Transverse colon (tissue), 4 donors: Measurements from ENCODE around the gene SLIT3. TPM values are rescaled to one million over a fixed set of nuclear protein-coding genes. Genes with fewer than 3 reads are reported as not detected.

Experiments used
- DNase-seq: peaks from one replicate; pipeline ENCODE4 v3.0.0-alpha.2; 2019
- H3K27ac ChIP-seq, 4 donors: fragments of 200-600 bp; sonication (generic); 2 replicates each; pipeline ENCODE4 v1.5.1; 2016 to 2018; ENCODE audit warnings: inconsistent platforms in 4 of 4
- H3K27me3 ChIP-seq: fragments of 200-600 bp; sonication (generic); 2 replicates; pipeline ENCODE4 v1.5.1; 2017; ENCODE audit warnings: inconsistent platforms
- H3K36me3 ChIP-seq, 4 donors: fragments of 200-600 bp; sonication (generic); 2 replicates each; pipeline ENCODE4 v1.5.1; 2017 to 2019; ENCODE audit warnings: inconsistent platforms in 4 of 4
- H3K4me1 ChIP-seq, 4 donors: fragments of 200-600 bp; sonication (generic); 2 replicates each; pipeline ENCODE4 v1.5.1; 2017 to 2020; ENCODE audit warnings: inconsistent platforms in 4 of 4
- H3K4me3 ChIP-seq, 4 donors: fragments of 200-600 bp; sonication (generic); 1 replicate in 1 of 4; 2 replicates in 3 of 4; pipeline versions ENCODE4 v1.5.1 to v1.6.1; 2017 to 2019; ENCODE audit warnings: inconsistent platforms in 4 of 4
- H3K9me3 ChIP-seq, 2 donors: fragments of 200-600 bp; sonication (generic); 2 replicates each; pipeline ENCODE4 v1.5.1; 2017 to 2019; ENCODE audit warnings: inconsistent platforms in 2 of 2
- CTCF ChIP-seq, 5 experiments: fragments of 200-600 bp in 3 of 5; fragments of 450-650 bp in 2 of 5; sonication (generic) in 3 of 5; IDR thresholded peaks; 1 replicate in 2 of 5; 2 replicates in 3 of 5; pipeline ENCODE4 v1.5.1; 2016 to 2017; ENCODE audit warnings: antibody characterized with exemption in 5 of 5, inconsistent platforms in 3 of 5, mild to moderate bottlenecking in 2 of 5, moderate library complexity in 1 of 5
- EP300 ChIP-seq: sonication (generic); formaldehyde crosslinking; IDR thresholded peaks from one replicate; pipeline ENCODE4 v1.6.1; 2017; ENCODE audit warnings: antibody characterized with exemption, low read depth
- POLR2A ChIP-seq: fragments of 450-650 bp; IDR thresholded peaks from one replicate; pipeline ENCODE4 v1.6.1; 2016; ENCODE audit warnings: antibody characterized with exemption, mild to moderate bottlenecking, moderate library complexity
- POLR2AphosphoS5 ChIP-seq, 3 donors: sonication (generic); formaldehyde crosslinking; IDR thresholded peaks; one replicate each; pipeline ENCODE4 v1.6.1; 2016; ENCODE audit warnings: antibody characterized with exemption in 3 of 3
- WGBS, 2 donors: methylation state at CpG; one replicate each; pipeline ENCODE4 v1.1.5; 2018; ENCODE audit warnings: low coverage in 1 of 2; 5-methylcytosine and 5-hydroxymethylcytosine counted together
- in situ Hi-C, 4 donors: fragments of 200-750 bp; cut with MboI; loops; one replicate each; pipeline versions ENCODE4 v1.15.0 to v1.15.1; 2017; ENCODE audit warnings: low sequenced_read_pairs in 3 of 4, low pct_ligation_motif_present in 1 of 4, low pct_unique_long_range_greater_than_20kb in 1 of 4
- intact Hi-C: fragments of 100-400 bp; cut with DNase I; formaldehyde crosslinking; loops from one replicate; pipeline ENCODE4 v1.15.1; 2023; ENCODE audit warnings: low total_unique reads
- total RNA-seq, 4 donors: library from RNA; depleted of rRNA; stranded (reverse); fragments of >200 nt; gene quantifications; one replicate each; pipeline ENCODE4 v1.1.0, GENCODE V29; 2016

The SLIT3 gene
- total RNA-seq, 4 donors from 2014 or later, result 6.7 to 60.5 (median 9.6) TPM

- 75 to 92% methylated on average over 3 of the region's 3 CpGs for WGBS, 2 donors
- no peak for DNase-seq
- H3K36me3 ChIP-seq, result no peaks in the 10 kb centered on the region
- in situ Hi-C loops (no loop called here), intact Hi-C loops (no loop called here)
- H3K4me3 ChIP-seq, result no peak overlapping the region
- H3K27ac ChIP-seq, result no peak overlapping the region
- no peaks in the 10 kb centered on the region for H3K4me1 ChIP-seq
- no peaks in the 10 kb centered on the region for H3K9me3 ChIP-seq
- no peak for TF ChIP-seq POLR2AphosphoS5 (IDR thresholded peaks at IDR 0.05)
- no peak for TF ChIP-seq POLR2A
- no peaks in the 10 kb centered on the region for H3K27me3 ChIP-seq
These were observed 463.1 kb downstream of the SLIT3 start for GRCh38 chr5:168837852-168838251.

GRCh38 chr5:168836603-168837231 is 464.2 kb downstream of the SLIT3 start:
- in situ Hi-C loops, result no loop called here
- H3K36me3 ChIP-seq, result no peaks in the 10 kb centered on the region
- H3K27ac ChIP-seq, result no peak overlapping the region
- intact Hi-C loops, result no loop called here
- no peak overlapping the region for H3K4me3 ChIP-seq
- no peaks in the 10 kb centered on the region for H3K9me3 ChIP-seq
- H3K27me3 ChIP-seq, result no peaks in the 10 kb centered on the region
- DNase-seq, result no peak
- WGBS, 2 donors, result 53 to 73% methylated on average over 7 of the region's 7 CpGs
- TF ChIP-seq EP300 (no peak), POLR2A (no peak), POLR2AphosphoS5 (IDR thresholded peaks at IDR 0.05) (no peak), CTCF (IDR thresholded peaks at IDR 0.05) (no peak)
- H3K4me1 ChIP-seq, result no peaks in the 10 kb centered on the region

- H3K27me3 ChIP-seq, result no peaks in the 10 kb centered on the region
- H3K4me3 ChIP-seq, result no peak overlapping the region
- H3K4me1 ChIP-seq, result no peaks in the 10 kb centered on the region
- H3K36me3 ChIP-seq, result no peaks in the 10 kb centered on the region
- H3K27ac ChIP-seq, result no peak overlapping the region
- TF ChIP-seq POLR2AphosphoS5 (IDR thresholded peaks at IDR 0.05) (no peak), CTCF (IDR thresholded peaks at IDR 0.05) (no peak), POLR2A (no peak), EP300 (no peak)
- no peak for DNase-seq
- intact Hi-C loops, result no loop called here
- in situ Hi-C loops, result no loop called here
- WGBS, 2 donors, result 50 to 72% methylated on average over 3 to 4 of the region's 4 CpGs
- no peaks in the 10 kb centered on the region for H3K9me3 ChIP-seq
These were observed 467.0 kb downstream of the SLIT3 start for GRCh38 chr5:168833936-168834335.

GRCh38 chr5:168833383-168833782 is 467.6 kb downstream of the SLIT3 start:
- whole genome bisulfite sequencing, 2 donors, result 21 to 28% methylated on average over 2 to 3 of the region's 3 CpGs
- DNase-seq, result no peak
- Histone ChIP-seq H3K4me1 (no peaks in the 10 kb centered on the region), H3K4me3 (no peak overlapping the region), H3K36me3 (no peaks in the 10 kb centered on the region), H3K27me3 (no peaks in the 10 kb centered on the region), H3K27ac (no peak overlapping the region), H3K9me3 (no peaks in the 10 kb centered on the region)
- TF ChIP-seq POLR2A (no peak), CTCF (IDR thresholded peaks at IDR 0.05) (no peak), POLR2AphosphoS5 (IDR thresholded peaks at IDR 0.05) (no peak)
- in situ Hi-C loops, result no loop called here
- intact Hi-C loops, result no loop called here

- H3K27me3 ChIP-seq, result no peaks in the 10 kb centered on the region
- no peaks in the 10 kb centered on the region for H3K9me3 ChIP-seq
- in situ Hi-C loops (no loop called here), intact Hi-C loops (no loop called here)
- no peak for TF ChIP-seq POLR2A
- no peak for TF ChIP-seq EP300
- no peak for TF ChIP-seq CTCF (IDR thresholded peaks at IDR 0.05)
- no peak for TF ChIP-seq POLR2AphosphoS5 (IDR thresholded peaks at IDR 0.05)
- no peaks in the 10 kb centered on the region for H3K4me1 ChIP-seq
- no peak overlapping the region for H3K27ac ChIP-seq
- WGBS, 2 donors, result 72 to 83% methylated on average over 3 to 6 of the region's 6 CpGs
- no peaks in the 10 kb centered on the region for H3K36me3 ChIP-seq
- no peak overlapping the region for H3K4me3 ChIP-seq
- DNase-seq, result no peak
These were observed 468.6 kb downstream of the SLIT3 start for GRCh38 chr5:168832308-168832707.
